WTC11 (cell line): Measurements from ENCODE around the gene TSR3. TPM values are rescaled to one million over a fixed set of nuclear protein-coding genes. Genes with fewer than 3 reads are reported as not detected.

Experiments used
- ATAC-seq: fragments of 200-7000 bp; cut with Tn5 transposase; 2 replicates; pipeline ENCODE4 v1.10.0; 2021; ENCODE audit warnings: mild to moderate bottlenecking, moderate library complexity
- CTCF ChIA-PET: fragments of 300-600 bp; sonication (Branson Sonifier 250); formaldehyde crosslinking; loops from one replicate; lab custom pipeline; 2021; ENCODE audit warnings: antibody characterized with exemption; lab: Charles Lee
- POLR2A ChIA-PET: fragments of 350-600 bp; sonication (Branson Sonifier 250); formaldehyde crosslinking; loops from one replicate; lab custom pipeline; 2021; ENCODE audit warnings: antibody characterized with exemption; lab: Charles Lee
- DNase-seq: peaks from one replicate; pipeline ENCODE4 v3.0.0; 2021; ENCODE audit warnings: low spot score
- H3K27ac Mint-ChIP-seq: 2 replicates; pipeline ENCODE4 v1.8.0; 2021; ENCODE audit warnings: mixed read lengths
- H3K27me3 Mint-ChIP-seq: 2 replicates; pipeline ENCODE4 v1.8.0; 2021; ENCODE audit warnings: low read depth, mild to moderate bottlenecking, moderate library complexity, mixed read lengths
- H3K36me3 Mint-ChIP-seq: 2 replicates; pipeline ENCODE4 v1.8.0; 2021; ENCODE audit warnings: mixed read lengths
- H3K4me1 Mint-ChIP-seq: 2 replicates; pipeline ENCODE4 v1.8.0; 2022; ENCODE audit warnings: mixed read lengths
- H3K4me3 Mint-ChIP-seq: 2 replicates; pipeline ENCODE4 v1.8.0; 2021; ENCODE audit warnings: mild to moderate bottlenecking, moderate library complexity, mixed read lengths
- H3K9me3 Mint-ChIP-seq: 2 replicates; pipeline ENCODE4 v1.8.0; 2021; ENCODE audit warnings: mixed read lengths
- FOXP1 ChIP-seq: sonication (generic); formaldehyde crosslinking; IDR thresholded peaks from 2 replicates; pipeline ENCODE4 v1.8.0; 2022; ENCODE audit warnings: missing genetic modification reagents, mild to moderate bottlenecking, moderate library complexity, borderline replicate concordance
- GRHL2 ChIP-seq: fragments of 250-450 bp; sonication (Bioruptor Pico); IDR thresholded peaks from 2 replicates; pipeline ENCODE4 v1.8.0; 2022; ENCODE audit warnings: mild to moderate bottlenecking, moderate library complexity; ENCODE audit not compliant: insufficient replicate concordance, severe bottlenecking
- IRF2 ChIP-seq: sonication (generic); formaldehyde crosslinking; IDR thresholded peaks from 2 replicates; pipeline ENCODE4 v1.8.0; 2022; ENCODE audit warnings: low read depth, missing genetic modification reagents, borderline replicate concordance
- JAZF1 ChIP-seq: fragments of 250-450 bp; sonication (Bioruptor Pico); IDR thresholded peaks from 2 replicates; pipeline ENCODE4 v1.9.0; 2021; ENCODE audit warnings: moderate library complexity, mild to moderate bottlenecking, inconsistent platforms
- KAT7 ChIP-seq: sonication (generic); formaldehyde crosslinking; IDR thresholded peaks from 2 replicates; pipeline ENCODE4 v1.8.1; 2023; ENCODE audit warnings: missing genetic modification reagents, mild to moderate bottlenecking, borderline replicate concordance
- MYBL2 ChIP-seq: sonication (generic); formaldehyde crosslinking; IDR thresholded peaks from 2 replicates; pipeline ENCODE4 v1.8.1; 2023; ENCODE audit warnings: mild to moderate bottlenecking, moderate library complexity, missing genetic modification reagents
- TEAD1 ChIP-seq: sonication (generic); formaldehyde crosslinking; IDR thresholded peaks from 2 replicates; pipeline ENCODE4 v1.8.0; 2022; ENCODE audit warnings: mild to moderate bottlenecking, missing genetic modification reagents
- TP53 ChIP-seq: sonication (generic); formaldehyde crosslinking; IDR thresholded peaks from 2 replicates; pipeline ENCODE4 v1.8.1; 2023; ENCODE audit warnings: mild to moderate bottlenecking, missing genetic modification reagents
- ZNF219 ChIP-seq: sonication (generic); formaldehyde crosslinking; IDR thresholded peaks from 2 replicates; pipeline ENCODE4 v1.8.0; 2023; ENCODE audit warnings: missing genetic modification reagents, mild to moderate bottlenecking, borderline replicate concordance
- ZNF423 ChIP-seq: fragments of 250-450 bp; sonication (Bioruptor Pico); IDR thresholded peaks from 2 replicates; pipeline ENCODE4 v2.1.2; 2022; ENCODE audit warnings: mild to moderate bottlenecking, moderate library complexity
- total RNA-seq: library from RNA; stranded (reverse); gene quantifications from 3 replicates; pipeline ENCODE4 v1.2.3, GENCODE V29; 2021
- TF ChIP-seq, protein P1 (sequence below): sonication (generic); formaldehyde crosslinking; IDR thresholded peaks from 2 replicates; pipeline ENCODE4 v1.8.0; 2022; ENCODE audit warnings: mild to moderate bottlenecking, missing genetic modification reagents
- TF ChIP-seq, protein P2 (sequence below): sonication (generic); formaldehyde crosslinking; IDR thresholded peaks from 2 replicates; pipeline ENCODE4 v1.8.1; 2022; ENCODE audit warnings: missing genetic modification reagents, borderline replicate concordance
- TF ChIP-seq, protein P3 (sequence below): fragments of 250-450 bp; sonication (Bioruptor Pico); IDR thresholded peaks from 2 replicates; pipeline ENCODE4 v1.9.0; 2021; ENCODE audit warnings: mild to moderate bottlenecking
- TF ChIP-seq, protein P4 (sequence below): sonication (generic); formaldehyde crosslinking; IDR thresholded peaks from 2 replicates; pipeline ENCODE4 v1.8.0; 2022; ENCODE audit warnings: missing genetic modification reagents
- TF ChIP-seq, protein P5 (sequence below): sonication (generic); formaldehyde crosslinking; IDR thresholded peaks from 2 replicates; pipeline ENCODE4 v1.8.1; 2023; ENCODE audit warnings: mild to moderate bottlenecking, missing genetic modification reagents

TSR3 gene
- total RNA-seq, 1 experiment from 2014 or later = 66.3 TPM

DNA sequence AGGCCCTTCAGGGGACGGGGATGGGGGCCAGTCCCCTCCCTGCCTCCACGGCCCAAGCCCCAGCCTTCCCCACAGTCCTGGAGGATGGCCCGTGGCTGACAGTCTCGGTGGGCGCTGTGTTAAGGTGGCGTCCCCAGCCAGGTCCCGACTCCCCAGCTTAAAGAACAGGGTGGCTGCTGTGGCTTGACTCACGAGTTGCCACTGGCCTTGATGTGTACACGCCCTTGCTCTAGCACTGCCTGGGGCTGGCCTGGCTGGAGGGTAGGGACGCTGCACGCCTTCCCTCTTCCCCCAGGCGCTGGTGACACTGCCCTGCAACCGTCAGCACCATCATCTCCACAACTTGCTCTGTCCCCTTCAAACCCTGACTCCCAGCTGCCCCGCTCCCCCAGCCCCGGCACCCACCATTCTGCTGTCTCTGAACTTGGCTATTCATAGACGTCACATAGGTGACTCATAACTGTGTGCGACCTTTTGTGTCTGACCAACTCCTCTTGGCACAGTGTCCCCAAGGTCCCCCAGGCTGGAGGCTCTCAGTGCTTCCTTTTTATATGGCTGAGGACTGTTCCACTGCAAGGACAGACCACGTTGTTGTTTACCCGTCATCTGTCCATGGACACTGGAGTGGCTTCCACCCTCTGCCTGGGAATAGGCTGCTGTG, 6.4 kb upstream of the TSR3 start:
- Mint-ChIP-seq H3K36me3 (peaks cover 4% of the 10 kb centered on the region; the same call in 1 of the 2 replicates), H3K4me1 (peaks cover 5% of the 10 kb centered on the region; the same call in 1 of the 2 replicates), H3K4me3 (no peak overlapping the region), H3K9me3 (no peaks in the 10 kb centered on the region), H3K27ac (no peak overlapping the region), H3K27me3 (no peaks in the 10 kb centered on the region)
- no peak for ATAC-seq
- ChIA-PET CTCF (no interaction called here), POLR2A (no interaction called here)
- DNase-seq = no peak
- no peak for TF ChIP-seq MYBL2 (CRISPR knock-in tag)
- TF ChIP-seq, protein P1, sequence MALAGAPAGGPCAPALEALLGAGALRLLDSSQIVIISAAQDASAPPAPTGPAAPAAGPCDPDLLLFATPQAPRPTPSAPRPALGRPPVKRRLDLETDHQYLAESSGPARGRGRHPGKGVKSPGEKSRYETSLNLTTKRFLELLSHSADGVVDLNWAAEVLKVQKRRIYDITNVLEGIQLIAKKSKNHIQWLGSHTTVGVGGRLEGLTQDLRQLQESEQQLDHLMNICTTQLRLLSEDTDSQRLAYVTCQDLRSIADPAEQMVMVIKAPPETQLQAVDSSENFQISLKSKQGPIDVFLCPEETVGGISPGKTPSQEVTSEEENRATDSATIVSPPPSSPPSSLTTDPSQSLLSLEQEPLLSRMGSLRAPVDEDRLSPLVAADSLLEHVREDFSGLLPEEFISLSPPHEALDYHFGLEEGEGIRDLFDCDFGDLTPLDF (CRISPR knock-in tag) = no peak
- no peak for TF ChIP-seq GRHL2
- TF ChIP-seq, protein P2, sequence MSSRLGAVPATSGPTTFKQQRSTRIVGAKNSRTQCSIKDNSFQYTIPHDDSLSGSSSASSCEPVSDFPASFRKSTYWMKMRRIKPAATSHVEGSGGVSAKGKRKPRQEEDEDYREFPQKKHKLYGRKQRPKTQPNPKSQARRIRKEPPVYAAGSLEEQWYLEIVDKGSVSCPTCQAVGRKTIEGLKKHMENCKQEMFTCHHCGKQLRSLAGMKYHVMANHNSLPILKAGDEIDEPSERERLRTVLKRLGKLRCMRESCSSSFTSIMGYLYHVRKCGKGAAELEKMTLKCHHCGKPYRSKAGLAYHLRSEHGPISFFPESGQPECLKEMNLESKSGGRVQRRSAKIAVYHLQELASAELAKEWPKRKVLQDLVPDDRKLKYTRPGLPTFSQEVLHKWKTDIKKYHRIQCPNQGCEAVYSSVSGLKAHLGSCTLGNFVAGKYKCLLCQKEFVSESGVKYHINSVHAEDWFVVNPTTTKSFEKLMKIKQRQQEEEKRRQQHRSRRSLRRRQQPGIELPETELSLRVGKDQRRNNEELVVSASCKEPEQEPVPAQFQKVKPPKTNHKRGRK = no peak
- TF ChIP-seq, protein P3, sequence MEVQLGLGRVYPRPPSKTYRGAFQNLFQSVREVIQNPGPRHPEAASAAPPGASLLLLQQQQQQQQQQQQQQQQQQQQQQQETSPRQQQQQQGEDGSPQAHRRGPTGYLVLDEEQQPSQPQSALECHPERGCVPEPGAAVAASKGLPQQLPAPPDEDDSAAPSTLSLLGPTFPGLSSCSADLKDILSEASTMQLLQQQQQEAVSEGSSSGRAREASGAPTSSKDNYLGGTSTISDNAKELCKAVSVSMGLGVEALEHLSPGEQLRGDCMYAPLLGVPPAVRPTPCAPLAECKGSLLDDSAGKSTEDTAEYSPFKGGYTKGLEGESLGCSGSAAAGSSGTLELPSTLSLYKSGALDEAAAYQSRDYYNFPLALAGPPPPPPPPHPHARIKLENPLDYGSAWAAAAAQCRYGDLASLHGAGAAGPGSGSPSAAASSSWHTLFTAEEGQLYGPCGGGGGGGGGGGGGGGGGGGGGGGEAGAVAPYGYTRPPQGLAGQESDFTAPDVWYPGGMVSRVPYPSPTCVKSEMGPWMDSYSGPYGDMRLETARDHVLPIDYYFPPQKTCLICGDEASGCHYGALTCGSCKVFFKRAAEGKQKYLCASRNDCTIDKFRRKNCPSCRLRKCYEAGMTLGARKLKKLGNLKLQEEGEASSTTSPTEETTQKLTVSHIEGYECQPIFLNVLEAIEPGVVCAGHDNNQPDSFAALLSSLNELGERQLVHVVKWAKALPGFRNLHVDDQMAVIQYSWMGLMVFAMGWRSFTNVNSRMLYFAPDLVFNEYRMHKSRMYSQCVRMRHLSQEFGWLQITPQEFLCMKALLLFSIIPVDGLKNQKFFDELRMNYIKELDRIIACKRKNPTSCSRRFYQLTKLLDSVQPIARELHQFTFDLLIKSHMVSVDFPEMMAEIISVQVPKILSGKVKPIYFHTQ = no peak
- no peak for TF ChIP-seq KAT7
- no peak for TF ChIP-seq ZNF219 (CRISPR knock-in tag)
- no peak for TF ChIP-seq ZNF423 (CRISPR knock-in tag)
- TF ChIP-seq, protein P4, sequence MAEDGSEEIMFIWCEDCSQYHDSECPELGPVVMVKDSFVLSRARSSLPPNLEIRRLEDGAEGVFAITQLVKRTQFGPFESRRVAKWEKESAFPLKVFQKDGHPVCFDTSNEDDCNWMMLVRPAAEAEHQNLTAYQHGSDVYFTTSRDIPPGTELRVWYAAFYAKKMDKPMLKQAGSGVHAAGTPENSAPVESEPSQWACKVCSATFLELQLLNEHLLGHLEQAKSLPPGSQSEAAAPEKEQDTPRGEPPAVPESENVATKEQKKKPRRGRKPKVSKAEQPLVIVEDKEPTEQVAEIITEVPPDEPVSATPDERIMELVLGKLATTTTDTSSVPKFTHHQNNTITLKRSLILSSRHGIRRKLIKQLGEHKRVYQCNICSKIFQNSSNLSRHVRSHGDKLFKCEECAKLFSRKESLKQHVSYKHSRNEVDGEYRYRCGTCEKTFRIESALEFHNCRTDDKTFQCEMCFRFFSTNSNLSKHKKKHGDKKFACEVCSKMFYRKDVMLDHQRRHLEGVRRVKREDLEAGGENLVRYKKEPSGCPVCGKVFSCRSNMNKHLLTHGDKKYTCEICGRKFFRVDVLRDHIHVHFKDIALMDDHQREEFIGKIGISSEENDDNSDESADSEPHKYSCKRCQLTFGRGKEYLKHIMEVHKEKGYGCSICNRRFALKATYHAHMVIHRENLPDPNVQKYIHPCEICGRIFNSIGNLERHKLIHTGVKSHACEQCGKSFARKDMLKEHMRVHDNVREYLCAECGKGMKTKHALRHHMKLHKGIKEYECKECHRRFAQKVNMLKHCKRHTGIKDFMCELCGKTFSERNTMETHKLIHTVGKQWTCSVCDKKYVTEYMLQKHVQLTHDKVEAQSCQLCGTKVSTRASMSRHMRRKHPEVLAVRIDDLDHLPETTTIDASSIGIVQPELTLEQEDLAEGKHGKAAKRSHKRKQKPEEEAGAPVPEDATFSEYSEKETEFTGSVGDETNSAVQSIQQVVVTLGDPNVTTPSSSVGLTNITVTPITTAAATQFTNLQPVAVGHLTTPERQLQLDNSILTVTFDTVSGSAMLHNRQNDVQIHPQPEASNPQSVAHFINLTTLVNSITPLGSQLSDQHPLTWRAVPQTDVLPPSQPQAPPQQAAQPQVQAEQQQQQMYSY (CRISPR knock-in tag) = no peak
- TF ChIP-seq, protein P5, sequence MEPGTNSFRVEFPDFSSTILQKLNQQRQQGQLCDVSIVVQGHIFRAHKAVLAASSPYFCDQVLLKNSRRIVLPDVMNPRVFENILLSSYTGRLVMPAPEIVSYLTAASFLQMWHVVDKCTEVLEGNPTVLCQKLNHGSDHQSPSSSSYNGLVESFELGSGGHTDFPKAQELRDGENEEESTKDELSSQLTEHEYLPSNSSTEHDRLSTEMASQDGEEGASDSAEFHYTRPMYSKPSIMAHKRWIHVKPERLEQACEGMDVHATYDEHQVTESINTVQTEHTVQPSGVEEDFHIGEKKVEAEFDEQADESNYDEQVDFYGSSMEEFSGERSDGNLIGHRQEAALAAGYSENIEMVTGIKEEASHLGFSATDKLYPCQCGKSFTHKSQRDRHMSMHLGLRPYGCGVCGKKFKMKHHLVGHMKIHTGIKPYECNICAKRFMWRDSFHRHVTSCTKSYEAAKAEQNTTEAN (CRISPR knock-in tag) = no peak
- no peak for TF ChIP-seq FOXP1 (CRISPR knock-in tag)
- no peak for TF ChIP-seq TP53 (CRISPR knock-in tag)
- TF ChIP-seq IRF2 = no peak
- no peak for TF ChIP-seq JAZF1
- TF ChIP-seq TEAD1 (CRISPR knock-in tag) = no peak
